Activated T-cell treated with anti-CD3 and anti-CD28 coated beads, Interleukin-2, amount 50 U/mL, for 1 hour (primary cell): ENCODE measurements around the gene M1AP.
A peak's percentile ranks its signal among the peaks of the same experiment; 100 is the strongest.

Experiments used
- DNase-seq: peaks from one replicate; pipeline ENCODE4 v3.0.0-alpha.2; 2020

The M1AP gene

DNA sequence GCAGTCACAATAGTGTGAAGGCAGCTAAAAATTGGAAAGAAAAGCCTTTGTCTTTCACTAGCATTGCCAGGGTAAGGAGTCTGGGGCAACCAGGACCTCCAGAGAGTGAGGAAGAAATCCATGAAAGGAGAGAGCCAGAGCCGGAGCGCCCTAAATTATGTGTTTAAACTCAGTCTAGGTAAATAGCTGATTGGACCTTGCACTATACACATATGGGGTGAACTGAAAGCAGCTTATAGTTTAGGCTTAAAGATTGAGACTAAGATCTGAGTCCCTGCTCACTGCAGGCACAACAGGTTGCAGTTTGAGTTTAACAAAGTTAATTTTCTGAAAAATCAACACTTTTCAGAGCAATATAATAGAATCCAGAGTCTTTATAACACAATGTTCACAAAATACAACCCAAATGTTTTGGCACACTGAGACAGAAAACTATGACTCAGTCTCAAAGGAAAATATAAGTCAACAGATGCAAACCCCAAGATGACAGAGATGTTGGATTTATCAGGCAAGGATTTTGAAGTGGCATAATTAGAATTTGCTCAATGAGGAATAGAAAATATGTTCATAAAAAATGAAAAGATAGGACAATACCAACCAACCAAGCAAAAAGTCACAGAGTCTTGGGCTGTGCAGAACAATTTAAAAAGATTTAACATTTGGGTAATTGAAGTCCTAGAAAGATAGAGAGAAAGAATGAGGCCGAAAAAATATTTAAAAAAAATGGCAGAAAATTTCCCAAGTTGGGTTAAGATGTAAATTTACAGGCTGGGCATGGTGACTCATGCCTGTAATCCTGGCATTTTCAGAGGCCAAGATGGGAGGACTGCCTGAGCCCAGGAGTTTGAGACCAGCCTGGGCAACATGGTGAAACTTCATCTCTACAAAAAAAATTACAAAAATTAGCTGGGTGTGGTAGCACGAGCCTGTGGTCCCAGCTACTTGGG lies 54.0 kb downstream of the M1AP start:
- DNase-seq, result no peak

DNA sequence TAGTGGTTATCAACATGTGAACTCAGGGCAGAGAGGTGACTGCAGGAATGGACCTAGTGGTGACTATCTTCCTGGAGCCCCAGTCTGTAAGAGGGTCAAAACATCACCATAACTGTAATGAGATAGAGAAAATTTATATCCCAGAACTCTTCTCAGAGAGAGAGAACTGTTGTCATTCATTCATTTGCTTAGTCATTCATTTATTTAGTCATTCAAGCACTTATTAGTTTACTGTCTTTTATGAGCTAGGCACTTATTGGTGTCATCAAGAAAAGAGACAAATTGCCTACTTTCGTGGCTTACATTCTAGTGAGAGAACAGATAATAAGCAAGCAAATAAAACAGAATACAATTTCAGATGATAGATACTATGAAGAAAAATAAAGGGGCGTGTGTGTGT lies 59.5 kb downstream of the M1AP start:
- no peak for DNase-seq

DNA sequence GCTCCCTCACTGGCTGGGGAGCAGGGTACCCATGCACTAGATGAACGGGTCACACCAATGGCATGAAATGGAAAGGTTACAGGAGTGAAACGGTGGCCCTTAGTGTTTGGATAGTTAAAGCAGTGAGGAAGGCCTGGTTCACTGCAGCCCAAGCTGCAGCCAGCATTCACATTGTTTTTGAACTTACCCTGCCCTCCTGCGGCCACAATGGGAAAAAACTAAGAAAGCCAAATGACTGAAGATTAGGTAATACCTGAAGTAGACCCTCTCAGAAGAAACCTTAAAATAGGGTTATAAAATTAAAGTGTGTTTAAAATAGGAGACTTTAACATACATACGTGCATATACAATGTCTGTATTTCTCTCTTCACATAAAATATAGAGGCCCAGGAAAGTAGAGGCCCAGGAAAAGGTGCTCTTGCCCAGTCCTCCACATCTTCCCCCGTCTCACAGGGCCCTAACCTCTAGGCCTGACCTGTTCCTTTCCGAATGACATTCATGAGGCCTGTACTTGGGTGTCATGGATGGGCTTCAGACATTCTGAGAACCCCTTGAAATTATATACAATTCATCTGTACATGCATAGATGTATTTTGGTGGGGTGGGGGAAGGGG lies 60.4 kb downstream of the M1AP start:
- DNase-seq, result peak; percentile 57

DNA sequence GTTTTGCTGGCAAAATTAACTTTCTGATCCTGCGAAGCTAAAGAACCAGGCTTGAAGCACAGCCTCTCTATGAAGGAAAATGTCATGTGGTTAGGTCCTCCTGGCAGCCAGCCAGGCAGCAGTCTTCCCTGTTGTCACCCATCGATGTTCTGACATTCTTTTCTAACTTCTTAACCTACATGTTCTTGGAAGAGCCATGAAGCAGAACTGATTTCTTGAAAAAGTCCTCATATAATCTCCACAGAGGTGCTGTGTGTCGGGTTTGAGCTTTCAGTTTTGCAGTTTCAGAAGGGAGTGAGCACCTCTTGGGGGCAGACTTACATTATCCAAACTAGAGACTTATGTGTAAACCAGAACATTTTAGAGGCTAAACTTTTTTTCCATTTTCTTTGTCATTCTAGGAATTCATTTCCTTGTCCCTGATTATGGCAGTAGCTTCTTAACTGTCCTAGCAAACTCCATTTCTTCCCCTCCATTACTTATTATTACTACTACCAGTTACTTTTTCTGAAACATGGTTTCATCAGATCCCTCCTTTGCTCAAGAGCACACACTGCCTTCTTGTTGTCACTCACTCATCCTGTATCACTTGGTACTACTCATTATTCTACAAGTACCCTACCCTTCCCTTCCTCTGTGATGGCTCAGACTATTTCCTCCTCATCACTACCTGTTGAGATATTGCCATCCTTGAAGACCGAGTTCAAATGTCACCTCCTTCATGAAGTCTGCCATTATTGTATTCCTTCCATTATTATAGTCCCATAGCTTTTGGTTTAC lies 62.5 kb downstream of the M1AP start:
- no peak for DNase-seq

DNA sequence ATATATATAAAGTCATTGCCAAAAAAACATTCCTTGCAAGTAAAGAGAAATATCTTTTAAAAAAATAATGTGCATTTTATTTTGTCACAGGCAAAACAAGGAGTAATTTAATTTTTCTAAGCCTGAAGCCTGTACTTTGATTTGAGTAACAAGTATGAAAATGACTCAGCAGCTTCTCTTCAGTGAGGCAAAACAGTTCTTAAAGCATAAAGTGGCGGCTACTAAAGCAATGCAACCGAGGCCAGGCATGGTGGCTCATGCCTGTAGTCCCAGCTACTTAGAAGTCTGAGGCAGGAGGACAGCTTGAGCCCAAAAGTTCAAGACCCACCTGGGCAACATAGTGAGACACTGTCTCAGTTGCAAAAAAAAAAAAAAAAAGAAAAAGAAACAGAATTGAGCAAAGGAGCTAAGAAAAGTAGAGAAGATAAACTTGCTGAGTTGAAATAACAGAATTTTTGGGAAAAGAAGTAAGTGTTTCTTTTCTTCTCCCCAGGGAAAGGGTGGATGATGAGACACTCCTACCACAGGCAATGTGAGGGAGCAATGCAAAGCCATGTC lies 64.0 kb downstream of the M1AP start:
- DNase-seq, result no peak

DNA sequence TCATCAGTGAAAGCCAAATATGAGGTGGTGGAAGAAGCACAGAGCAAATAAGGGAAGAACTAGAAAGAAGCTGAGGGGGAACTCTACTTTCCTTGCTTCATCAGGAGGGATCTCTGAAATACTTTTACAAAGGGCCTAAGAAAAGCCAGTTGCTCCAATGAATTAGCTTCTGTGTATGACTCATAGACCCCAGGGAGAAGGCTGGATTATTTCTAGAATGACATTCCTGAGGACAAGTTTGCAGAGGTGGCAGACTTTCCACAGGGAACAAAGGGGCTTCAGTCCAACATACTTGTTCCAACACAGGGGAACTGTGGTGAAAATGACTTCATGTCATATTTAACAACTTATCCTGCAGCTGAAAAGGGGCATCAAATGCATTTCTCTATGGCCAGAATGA lies 64.6 kb downstream of the M1AP start:
- no peak for DNase-seq

DNA sequence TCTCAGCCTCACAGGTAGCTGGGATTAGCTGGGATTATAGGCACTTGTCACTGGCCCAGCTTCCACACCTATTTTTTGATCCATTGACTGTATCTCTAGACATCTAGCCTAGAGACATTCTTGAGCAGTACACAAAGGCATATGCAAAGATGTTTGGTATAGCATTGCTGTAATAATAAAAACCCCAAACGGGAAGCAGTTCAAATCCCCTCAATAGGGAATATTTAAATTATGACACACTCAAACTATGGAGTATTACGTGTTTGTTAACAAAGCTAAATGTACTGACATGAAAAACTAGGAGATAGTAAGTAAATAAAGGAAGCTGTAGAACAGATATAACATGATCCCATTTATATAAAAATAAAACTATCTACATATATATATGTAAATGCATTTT lies 65.9 kb downstream of the M1AP start:
- DNase-seq, result no peak

DNA sequence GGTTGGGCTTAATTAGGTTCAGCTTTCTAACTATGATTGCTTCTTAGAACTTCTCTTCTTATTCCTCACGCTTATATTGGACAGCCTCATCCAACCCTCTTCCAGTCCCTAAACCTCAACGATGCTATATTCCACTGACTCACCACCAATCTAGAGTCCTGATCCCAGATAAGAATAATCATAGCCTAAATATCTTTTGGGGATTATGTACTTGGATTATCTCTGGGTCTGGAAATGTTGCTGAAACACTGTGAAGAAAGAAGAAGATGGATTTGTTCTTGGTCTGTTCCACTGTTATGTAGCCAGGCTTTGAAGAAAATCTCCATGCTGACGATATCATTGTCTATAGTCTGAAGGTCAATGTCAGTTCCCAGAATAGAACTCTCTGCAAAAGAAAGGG lies 66.7 kb downstream of the M1AP start:
- no peak for DNase-seq

DNA sequence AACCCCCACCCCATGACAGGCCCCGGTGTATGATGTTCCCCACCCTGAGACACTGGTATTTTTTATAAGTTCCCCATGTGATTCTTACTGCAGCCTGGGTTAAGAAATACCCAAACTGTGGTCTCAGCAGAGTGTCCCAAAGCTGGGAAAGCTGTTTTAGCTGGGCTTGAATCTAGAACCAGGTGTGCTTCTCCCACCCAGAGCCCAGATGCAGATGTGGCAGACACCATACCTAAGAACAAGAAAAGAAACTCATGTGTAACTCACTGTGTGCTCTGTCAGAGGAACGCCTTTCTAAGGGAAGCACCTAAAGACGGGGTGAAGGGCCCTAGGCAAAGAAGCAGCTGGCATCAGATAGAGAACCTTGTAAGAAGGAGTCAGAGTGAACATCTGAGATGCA lies 69.7 kb downstream of the M1AP start:
- DNase-seq, result no peak

DNA sequence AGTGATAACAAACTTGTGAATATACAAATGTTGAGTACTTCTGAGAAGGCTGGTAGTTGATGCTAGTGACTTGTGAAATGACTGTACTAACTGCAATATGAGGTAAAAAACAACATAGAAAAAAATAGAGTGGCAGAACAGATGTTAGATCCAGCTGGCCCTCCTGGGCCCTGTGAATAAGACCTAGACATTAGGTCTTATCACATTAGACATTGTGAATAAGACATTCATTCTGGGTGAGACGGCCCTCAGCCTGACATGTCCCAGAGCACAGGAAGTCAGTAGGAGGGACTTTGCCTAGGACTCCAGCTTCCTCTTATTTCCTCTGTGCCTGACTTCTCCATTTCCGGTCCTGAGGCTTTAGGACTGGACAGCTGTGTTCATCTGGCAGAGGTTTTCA lies 70.7 kb downstream of the M1AP start:
- no peak for DNase-seq

DNA sequence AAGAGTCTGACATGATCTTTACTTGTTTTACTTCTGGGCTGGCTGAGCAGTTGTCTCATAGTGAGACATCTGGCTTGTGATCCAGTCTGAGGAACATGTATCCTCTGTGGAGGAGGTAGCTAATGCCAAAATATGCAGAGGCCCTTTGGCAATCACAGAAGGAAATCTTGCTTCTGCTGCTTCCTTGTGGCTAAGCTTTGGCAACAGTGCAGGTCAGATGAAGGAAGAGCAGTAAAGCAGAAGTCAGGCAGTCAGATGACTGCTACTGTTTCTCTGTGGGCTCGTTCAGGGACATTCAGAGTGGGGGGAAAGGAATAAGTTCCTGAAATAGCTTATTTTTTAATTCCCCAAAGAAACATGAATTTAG lies 71.3 kb downstream of the M1AP start:
- DNase-seq, result no peak

DNA sequence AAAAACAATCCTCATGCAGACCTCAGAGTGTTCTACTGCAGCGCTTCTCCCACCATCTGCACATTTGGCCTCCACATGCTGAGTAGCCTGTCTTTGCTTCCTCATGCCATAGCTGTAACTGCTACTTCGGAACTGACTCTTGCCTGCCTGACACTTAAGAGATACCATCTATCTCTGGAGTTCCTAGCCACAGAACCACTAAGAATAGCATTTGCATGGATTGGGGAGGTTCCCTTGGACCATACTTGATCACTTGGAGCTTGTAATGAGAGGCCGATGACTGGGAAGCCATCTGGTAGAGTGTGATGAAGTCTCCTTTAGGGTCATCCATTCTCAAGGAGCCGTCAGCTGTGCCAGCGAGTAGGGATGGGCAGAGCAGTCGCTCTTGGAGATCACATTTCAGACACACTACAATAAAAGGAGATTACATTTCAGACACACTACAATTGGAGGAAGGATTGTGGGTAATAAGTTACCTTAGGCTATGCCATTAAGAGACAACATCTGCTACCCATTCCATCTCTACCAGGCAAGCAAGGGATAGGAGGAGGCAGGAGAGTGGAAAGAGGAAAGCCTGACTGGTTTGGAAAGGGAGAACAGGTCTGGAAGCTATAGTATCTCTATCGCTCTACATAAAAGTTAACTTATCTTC lies 71.8 kb downstream of the M1AP start:
- DNase-seq, result no peak

DNA sequence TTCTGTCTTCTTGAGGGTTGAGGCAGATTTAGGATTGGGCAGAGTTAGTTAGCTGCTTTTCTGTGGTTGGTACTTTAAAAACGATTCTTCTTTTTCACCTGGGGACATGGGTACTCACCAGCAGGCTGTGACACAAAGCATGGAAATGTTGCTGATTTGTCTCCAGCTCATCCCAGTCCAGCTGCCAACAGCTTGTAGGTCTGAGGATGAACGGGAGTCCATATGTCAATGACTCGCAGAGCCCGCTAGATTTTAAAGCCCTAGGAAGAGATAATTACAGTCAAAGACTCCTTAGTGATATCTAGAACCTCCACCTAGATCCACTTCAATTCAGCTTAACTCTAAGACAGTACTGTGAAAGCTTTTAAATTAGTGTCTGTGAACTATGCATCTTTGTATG lies 72.8 kb downstream of the M1AP start:
- DNase-seq, result no peak

DNA sequence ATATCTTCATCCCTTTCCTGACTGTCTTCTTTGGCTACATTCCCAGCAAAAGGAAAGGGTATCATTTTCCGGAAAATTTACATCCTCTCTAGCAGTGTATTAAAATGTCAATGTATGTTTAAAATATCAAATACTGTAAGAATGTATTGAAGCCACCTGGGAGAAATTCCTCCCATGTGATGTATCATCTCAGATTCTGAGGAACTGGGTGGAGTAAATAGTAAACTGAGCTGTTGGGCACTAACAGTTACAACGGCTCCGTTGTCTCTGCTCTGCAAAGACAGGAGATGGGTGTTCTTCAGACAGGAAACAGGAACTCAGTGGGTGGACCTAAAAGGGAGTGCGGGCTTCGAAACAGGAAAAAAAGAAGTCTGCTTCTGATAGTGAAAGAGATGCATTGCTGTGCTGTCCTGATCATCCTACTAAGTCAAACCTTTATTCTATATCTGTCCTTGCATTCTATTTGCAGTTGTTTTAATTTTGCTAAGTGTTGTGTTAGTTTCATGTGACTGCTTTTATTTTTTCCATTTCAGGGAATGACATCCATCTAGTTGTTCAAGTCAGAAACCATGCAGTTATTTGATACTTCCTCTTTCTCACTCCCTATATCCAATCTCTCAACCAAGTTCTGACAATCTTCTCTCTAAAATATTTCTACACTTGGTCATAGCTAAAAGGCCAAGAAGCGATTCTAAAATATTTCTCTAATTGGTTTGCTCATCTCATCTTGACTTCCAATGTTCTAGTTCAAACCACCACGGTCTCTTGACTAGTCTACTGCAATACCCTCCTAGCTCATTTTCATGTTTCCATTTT lies 74.2 kb downstream of the M1AP start:
- no peak for DNase-seq

DNA sequence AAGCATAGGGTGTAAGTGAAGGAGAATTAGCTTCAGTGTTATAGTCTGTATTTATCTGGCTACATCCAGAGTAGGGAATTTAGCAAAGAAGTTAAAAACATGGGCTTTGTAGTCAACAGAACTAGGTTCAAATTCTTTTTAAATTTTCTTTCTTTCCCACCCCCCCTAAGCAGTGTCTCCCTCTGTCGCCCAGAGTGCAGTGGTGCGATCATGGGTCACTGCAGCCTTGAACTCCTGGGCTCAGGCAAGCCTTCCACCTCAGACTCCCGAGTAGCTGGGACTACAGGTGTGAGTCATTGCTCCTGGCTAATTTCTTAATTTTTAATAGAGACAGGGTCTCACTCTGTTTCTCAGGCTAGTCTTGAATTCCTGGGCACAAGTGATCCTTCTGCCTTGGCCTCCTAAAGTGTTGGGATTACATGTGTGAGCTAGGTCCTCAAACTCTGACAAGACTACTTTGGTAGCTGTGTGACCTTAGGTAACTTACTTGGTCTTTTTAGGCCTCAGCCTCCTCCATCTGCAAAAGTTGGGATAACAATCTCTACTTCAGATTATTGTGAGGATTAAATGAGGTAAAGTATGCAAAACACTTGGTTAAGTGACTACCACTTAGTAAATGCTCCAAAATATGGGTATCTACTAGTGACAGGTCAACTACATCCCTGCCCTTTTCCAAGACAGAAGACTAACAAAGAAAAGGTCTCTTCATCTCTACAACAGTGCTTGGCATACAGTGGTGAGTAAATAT lies 75.8 kb downstream of the M1AP start:
- no peak for DNase-seq

DNA sequence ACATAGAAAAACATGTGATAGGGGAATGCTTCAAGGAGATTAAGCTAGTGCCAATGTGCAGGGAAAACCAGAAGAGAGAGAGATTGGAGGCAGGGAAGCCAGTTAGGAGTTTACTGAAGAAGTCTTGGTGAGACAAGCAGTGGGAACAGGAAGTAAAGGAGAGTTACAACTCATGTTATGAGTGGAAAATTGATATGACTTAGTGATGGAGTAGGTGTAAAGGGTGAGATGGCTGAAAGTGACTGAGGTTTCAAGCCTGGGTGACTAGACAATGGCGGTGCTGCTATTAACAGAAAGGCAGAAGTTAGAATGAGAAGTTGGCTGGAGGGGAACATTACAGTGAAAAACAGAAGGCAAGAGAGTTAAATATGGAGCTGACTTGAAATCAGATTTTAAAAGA lies 77.1 kb downstream of the M1AP start:
- DNase-seq, result no peak

DNA sequence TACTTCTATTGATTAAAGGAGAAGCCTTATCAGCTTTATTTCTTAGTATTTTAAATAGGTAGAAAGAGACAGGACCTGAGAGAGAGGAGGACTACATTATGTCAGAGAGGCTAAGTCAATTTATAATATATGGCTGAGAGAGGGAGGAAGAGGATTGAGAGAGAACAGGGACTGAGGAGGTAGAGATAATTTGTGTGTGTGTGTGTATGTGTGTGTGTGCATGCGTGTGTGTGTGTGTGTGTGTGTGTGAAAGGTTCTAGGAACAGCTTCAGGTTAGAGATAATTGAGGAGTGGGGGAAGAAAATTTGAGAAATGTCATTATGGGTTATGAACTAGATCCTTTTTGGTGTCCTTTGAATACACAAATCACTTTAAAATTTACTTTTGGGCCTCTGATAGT lies 78.4 kb downstream of the M1AP start:
- no peak for DNase-seq

DNA sequence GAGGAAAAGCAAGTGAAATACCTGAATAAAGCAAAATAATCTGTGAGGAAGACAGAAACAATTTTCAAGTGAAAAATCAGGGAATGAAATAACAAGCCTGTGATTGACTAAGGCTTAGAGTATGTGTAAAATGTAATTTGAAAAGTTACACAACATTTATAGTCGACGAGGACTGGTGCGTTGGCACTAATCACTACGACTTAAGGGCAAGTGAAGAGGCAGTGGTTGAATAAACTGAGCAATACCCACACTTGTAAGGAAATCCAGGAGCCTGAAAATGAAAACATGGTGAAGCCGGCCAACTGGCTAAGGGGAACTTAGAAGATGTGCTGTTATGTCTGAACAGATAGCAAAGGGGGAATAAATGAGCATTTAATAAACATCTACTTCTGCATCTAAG lies 80.2 kb downstream of the M1AP start:
- DNase-seq, result no peak

DNA sequence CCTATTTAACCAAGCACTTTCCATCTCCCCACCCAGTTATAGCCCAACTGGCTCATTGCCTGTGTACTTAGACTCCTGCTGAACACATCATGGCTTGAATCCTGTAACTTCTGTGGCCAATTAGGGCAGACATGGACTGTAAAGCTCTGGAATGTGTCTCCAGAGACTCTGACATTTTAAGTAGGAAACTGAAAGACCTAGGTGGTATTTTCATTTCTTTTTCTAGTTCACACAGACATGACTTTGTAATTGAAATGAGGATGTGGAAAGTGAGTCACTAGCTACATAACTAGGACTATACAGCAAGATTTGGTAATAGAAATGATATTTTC lies 81.4 kb downstream of the M1AP start:
- no peak for DNase-seq

DNA sequence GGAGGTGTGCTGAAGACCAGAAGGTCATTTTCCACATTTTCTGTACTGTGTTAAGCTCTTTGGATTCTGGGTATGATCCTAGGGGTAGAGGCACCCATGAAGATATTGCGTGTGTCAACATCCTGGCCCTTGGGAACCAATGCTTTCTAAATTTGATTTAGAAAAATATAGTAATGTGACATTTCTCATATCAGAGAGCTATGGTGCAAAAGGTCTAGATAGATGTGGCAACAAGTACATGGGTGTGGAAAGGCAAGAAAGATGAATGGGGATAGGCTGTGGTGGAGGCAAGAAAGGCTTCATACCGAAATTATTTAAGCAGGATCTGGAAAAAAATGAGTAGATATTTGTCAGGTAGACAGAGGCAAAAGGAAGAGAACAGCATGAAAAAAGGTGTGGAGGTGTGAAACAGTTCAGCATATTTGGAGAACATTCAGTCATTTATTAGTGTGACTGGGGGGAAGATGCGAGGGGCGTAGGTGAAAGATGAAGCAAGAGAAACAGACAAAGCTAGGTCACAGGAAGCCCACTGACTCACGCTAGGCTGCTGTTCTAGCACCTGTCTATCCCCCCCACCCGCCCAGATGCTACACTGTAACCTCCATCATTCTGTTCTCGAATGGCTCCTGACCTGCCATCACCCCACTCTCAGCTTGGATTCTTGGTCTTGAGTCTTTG lies 81.9 kb downstream of the M1AP start:
- DNase-seq, result no peak

DNA sequence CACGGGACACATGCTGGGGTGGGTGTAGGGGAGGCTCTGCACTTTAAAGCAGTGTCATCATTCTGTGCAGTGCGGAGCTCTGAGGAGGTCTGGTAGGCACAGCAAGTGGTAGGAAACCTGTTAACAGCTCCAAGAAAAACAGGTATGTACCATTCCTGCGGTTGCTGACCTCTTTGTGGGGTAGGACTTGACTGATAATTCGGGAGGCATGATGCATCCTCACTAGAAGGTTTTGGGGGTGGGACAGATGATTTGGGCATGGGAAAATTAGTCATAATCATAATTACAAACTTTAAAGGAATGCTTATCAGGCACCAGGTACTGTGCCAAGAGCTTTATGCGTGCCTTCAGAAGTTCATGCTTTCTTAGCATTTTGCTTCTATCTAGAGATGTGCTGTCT lies 83.9 kb downstream of the M1AP start:
- DNase-seq, result no peak
